Measurements from ENCODE around the gene STK32B. TPM values are rescaled to one million over a fixed set of nuclear protein-coding genes. Genes with fewer than 3 reads are reported as not detected.

Gene STK32B
- total and polyA plus RNA-seq, 2 experiments from 2014 or later: 0.71 to 2.3 TPM

DNA sequence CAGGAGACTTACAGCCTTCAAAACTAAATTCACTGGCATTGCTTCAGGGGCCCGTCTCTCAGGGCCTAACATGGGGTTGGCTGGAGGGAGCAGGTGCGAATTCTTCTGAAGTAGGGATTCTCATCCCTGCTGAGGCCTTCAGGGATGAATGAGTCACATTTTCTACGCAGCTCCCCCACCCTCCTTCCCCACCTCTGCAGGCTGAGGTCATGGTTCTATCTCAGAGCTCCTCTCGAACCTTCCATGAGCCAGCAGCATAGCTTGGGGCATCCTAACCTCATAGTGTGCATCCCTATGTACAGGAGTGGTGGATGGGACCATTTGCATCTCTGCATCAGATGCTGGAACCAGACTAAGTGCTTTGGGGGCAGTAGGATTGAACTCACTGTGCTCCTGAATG lies 347.8 kb downstream of the STK32B start:
- Mint-ChIP-seq H3K4me3 (no peak overlapping the region), H3K9me3 (peaks cover 19% of the 10 kb centered on the region), H3K27me3 (ENCODE audit: insufficient read depth, low read depth, poor library complexity) (peaks cover 7% of the 10 kb centered on the region), H3K4me1 (peaks cover 3% of the 10 kb centered on the region; the same call in 2 of the 3 replicates), H3K36me3 (ENCODE audit: low read depth) (peaks cover 3% of the 10 kb centered on the region), H3K27ac (no peak overlapping the region)
- H3K4me1 ChIP-seq (ENCODE audit: insufficient read depth): no peaks in the 10 kb centered on the region
- TF ChIP-seq ZNF114 (CRISPR knock-in tag; IDR thresholded peaks at IDR 0.05): no peak
- no peak for TF ChIP-seq POLR2AphosphoS5 (IDR thresholded peaks at IDR 0.05; ENCODE audit: low read depth)
- no peak for TF ChIP-seq JUNB (IDR thresholded peaks at IDR 0.05; ENCODE audit: unreplicated experiment)
- TF ChIP-seq EZH2 (IDR thresholded peaks at IDR 0.05; ENCODE audit: low read depth, unreplicated experiment): no peak
- TF ChIP-seq, protein P1, sequence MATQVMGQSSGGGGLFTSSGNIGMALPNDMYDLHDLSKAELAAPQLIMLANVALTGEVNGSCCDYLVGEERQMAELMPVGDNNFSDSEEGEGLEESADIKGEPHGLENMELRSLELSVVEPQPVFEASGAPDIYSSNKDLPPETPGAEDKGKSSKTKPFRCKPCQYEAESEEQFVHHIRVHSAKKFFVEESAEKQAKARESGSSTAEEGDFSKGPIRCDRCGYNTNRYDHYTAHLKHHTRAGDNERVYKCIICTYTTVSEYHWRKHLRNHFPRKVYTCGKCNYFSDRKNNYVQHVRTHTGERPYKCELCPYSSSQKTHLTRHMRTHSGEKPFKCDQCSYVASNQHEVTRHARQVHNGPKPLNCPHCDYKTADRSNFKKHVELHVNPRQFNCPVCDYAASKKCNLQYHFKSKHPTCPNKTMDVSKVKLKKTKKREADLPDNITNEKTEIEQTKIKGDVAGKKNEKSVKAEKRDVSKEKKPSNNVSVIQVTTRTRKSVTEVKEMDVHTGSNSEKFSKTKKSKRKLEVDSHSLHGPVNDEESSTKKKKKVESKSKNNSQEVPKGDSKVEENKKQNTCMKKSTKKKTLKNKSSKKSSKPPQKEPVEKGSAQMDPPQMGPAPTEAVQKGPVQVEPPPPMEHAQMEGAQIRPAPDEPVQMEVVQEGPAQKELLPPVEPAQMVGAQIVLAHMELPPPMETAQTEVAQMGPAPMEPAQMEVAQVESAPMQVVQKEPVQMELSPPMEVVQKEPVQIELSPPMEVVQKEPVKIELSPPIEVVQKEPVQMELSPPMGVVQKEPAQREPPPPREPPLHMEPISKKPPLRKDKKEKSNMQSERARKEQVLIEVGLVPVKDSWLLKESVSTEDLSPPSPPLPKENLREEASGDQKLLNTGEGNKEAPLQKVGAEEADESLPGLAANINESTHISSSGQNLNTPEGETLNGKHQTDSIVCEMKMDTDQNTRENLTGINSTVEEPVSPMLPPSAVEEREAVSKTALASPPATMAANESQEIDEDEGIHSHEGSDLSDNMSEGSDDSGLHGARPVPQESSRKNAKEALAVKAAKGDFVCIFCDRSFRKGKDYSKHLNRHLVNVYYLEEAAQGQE (IDR thresholded peaks at IDR 0.05; ENCODE audit: unreplicated experiment): no peak
- TF ChIP-seq ZNF331 (CRISPR knock-in tag; IDR thresholded peaks at IDR 0.05; ENCODE audit: low read depth): no peak
- TF ChIP-seq, protein P2, sequence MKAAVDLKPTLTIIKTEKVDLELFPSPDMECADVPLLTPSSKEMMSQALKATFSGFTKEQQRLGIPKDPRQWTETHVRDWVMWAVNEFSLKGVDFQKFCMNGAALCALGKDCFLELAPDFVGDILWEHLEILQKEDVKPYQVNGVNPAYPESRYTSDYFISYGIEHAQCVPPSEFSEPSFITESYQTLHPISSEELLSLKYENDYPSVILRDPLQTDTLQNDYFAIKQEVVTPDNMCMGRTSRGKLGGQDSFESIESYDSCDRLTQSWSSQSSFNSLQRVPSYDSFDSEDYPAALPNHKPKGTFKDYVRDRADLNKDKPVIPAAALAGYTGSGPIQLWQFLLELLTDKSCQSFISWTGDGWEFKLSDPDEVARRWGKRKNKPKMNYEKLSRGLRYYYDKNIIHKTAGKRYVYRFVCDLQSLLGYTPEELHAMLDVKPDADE (IDR thresholded peaks at IDR 0.05): no peak
- TF ChIP-seq, protein P3, sequence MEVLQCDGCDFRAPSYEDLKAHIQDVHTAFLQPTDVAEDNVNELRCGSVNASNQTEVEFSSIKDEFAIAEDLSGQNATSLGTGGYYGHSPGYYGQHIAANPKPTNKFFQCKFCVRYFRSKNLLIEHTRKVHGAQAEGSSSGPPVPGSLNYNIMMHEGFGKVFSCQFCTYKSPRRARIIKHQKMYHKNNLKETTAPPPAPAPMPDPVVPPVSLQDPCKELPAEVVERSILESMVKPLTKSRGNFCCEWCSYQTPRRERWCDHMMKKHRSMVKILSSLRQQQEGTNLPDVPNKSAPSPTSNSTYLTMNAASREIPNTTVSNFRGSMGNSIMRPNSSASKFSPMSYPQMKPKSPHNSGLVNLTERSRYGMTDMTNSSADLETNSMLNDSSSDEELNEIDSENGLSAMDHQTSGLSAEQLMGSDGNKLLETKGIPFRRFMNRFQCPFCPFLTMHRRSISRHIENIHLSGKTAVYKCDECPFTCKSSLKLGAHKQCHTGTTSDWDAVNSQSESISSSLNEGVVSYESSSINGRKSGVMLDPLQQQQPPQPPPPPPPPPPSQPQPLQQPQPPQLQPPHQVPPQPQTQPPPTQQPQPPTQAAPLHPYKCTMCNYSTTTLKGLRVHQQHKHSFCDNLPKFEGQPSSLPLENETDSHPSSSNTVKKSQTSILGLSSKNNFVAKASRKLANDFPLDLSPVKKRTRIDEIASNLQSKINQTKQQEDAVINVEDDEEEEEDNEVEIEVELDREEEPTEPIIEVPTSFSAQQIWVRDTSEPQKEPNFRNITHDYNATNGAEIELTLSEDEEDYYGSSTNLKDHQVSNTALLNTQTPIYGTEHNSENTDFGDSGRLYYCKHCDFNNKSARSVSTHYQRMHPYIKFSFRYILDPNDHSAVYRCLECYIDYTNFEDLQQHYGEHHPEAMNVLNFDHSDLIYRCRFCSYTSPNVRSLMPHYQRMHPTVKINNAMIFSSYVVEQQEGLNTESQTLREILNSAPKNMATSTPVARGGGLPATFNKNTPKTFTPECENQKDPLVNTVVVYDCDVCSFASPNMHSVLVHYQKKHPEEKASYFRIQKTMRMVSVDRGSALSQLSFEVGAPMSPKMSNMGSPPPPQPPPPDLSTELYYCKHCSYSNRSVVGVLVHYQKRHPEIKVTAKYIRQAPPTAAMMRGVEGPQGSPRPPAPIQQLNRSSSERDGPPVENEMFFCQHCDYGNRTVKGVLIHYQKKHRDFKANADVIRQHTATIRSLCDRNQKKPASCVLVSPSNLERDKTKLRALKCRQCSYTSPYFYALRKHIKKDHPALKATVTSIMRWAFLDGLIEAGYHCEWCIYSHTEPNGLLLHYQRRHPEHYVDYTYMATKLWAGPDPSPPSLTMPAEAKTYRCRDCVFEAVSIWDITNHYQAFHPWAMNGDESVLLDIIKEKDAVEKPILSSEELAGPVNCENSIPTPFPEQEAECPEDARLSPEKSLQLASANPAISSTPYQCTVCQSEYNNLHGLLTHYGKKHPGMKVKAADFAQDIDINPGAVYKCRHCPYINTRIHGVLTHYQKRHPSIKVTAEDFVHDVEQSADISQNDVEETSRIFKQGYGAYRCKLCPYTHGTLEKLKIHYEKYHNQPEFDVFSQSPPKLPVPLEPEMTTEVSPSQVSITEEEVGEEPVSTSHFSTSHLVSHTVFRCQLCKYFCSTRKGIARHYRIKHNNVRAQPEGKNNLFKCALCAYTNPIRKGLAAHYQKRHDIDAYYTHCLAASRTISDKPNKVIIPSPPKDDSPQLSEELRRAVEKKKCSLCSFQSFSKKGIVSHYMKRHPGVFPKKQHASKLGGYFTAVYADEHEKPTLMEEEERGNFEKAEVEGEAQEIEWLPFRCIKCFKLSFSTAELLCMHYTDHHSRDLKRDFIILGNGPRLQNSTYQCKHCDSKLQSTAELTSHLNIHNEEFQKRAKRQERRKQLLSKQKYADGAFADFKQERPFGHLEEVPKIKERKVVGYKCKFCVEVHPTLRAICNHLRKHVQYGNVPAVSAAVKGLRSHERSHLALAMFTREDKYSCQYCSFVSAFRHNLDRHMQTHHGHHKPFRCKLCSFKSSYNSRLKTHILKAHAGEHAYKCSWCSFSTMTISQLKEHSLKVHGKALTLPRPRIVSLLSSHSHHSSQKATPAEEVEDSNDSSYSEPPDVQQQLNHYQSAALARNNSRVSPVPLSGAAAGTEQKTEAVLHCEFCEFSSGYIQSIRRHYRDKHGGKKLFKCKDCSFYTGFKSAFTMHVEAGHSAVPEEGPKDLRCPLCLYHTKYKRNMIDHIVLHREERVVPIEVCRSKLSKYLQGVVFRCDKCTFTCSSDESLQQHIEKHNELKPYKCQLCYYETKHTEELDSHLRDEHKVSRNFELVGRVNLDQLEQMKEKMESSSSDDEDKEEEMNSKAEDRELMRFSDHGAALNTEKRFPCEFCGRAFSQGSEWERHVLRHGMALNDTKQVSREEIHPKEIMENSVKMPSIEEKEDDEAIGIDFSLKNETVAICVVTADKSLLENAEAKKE (CRISPR knock-in tag; IDR thresholded peaks at IDR 0.05): no peak
- TF ChIP-seq, protein P4, sequence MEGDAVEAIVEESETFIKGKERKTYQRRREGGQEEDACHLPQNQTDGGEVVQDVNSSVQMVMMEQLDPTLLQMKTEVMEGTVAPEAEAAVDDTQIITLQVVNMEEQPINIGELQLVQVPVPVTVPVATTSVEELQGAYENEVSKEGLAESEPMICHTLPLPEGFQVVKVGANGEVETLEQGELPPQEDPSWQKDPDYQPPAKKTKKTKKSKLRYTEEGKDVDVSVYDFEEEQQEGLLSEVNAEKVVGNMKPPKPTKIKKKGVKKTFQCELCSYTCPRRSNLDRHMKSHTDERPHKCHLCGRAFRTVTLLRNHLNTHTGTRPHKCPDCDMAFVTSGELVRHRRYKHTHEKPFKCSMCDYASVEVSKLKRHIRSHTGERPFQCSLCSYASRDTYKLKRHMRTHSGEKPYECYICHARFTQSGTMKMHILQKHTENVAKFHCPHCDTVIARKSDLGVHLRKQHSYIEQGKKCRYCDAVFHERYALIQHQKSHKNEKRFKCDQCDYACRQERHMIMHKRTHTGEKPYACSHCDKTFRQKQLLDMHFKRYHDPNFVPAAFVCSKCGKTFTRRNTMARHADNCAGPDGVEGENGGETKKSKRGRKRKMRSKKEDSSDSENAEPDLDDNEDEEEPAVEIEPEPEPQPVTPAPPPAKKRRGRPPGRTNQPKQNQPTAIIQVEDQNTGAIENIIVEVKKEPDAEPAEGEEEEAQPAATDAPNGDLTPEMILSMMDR (conservative IDR thresholded peaks at IDR 0.05; ENCODE audit: low read depth in 2 of 2): no peak
- no peaks in the 10 kb centered on the region for H4K20me1 ChIP-seq (replicated peaks; ENCODE audit: insufficient read depth)
- H3K36me3 ChIP-seq (ENCODE audit: insufficient read depth): no peaks in the 10 kb centered on the region
- no peak overlapping the region for H3K4me3 ChIP-seq
- no peak overlapping the region for H3K4me2 ChIP-seq
- H3K27ac ChIP-seq (ENCODE audit: low read depth): no peak overlapping the region
- no peak for ATAC-seq
- H2AFZ ChIP-seq: no peak overlapping the region
- H3K27me3 ChIP-seq (ENCODE audit: insufficient read depth): no peaks in the 10 kb centered on the region
- H3F3A ChIP-seq (replicated peaks; ENCODE audit: low read depth): no peaks in the 10 kb centered on the region
- H3K79me2 ChIP-seq (replicated peaks; ENCODE audit: insufficient read depth): no peaks in the 10 kb centered on the region
- no peak for DNase-seq (ENCODE audit: low spot score)
- no peaks in the 10 kb centered on the region for H3K9me2 ChIP-seq (ENCODE audit: insufficient read depth)
